Measurements from ENCODE around the gene DHDH. TPM values are rescaled to one million over a fixed set of nuclear protein-coding genes. Genes with fewer than 3 reads are reported as not detected.

The DHDH gene
- total RNA-seq, 1 donor from 2014 or later = not detected

GRCh38 chr19:48947258-48947542, 13.7 kb downstream of the DHDH start:
- DNase-seq (ENCODE audit: low read depth, low spot score) = no peak

- no peak for DNase-seq (ENCODE audit: low read depth, low spot score)
Observed at GRCh38 chr19:48950159-48950558, 16.7 kb downstream of the DHDH start.

- no peak for DNase-seq (ENCODE audit: low read depth, low spot score)
Observed at GRCh38 chr19:48950830-48951519, 17.5 kb downstream of the DHDH start.

- no peak for DNase-seq (ENCODE audit: low read depth, low spot score)
Observed at GRCh38 chr19:48953141-48953540, 19.6 kb downstream of the DHDH start.

- no peak for DNase-seq (ENCODE audit: low read depth, low spot score)
Observed at GRCh38 chr19:48953990-48954594, 20.6 kb downstream of the DHDH start.

- DNase-seq (ENCODE audit: low read depth, low spot score) = peak; percentile 85
Observed at GRCh38 chr19:48954595-48955307, 21.3 kb downstream of the DHDH start, which contains the start of gene BAX. Gene BAX, plus strand, starts transcription at chr19:48954875. Its CDS starts 54 bp downstream, at chr19:48954929.

GRCh38 chr19:48955308-48955958, 21.9 kb downstream of the DHDH start:
- DNase-seq (ENCODE audit: low read depth, low spot score) = no peak

- no peak for DNase-seq (ENCODE audit: low read depth, low spot score)
Observed at GRCh38 chr19:48958006-48958405, 24.5 kb downstream of the DHDH start.

GRCh38 chr19:48959341-48960239, 26.1 kb downstream of the DHDH start:
- DNase-seq (ENCODE audit: low read depth, low spot score) = no peak

- DNase-seq (ENCODE audit: low read depth, low spot score) = no peak
Observed at GRCh38 chr19:48961051-48961649, 27.7 kb downstream of the DHDH start.

- no peak for DNase-seq (ENCODE audit: low read depth, low spot score)
Observed at GRCh38 chr19:48961673-48962028, 28.2 kb downstream of the DHDH start.

- DNase-seq (ENCODE audit: low read depth, low spot score) = no peak
Observed at GRCh38 chr19:48962029-48962848, 28.7 kb downstream of the DHDH start.

- DNase-seq (ENCODE audit: low read depth, low spot score) = no peak
Observed at GRCh38 chr19:48962849-48963165, 29.3 kb downstream of the DHDH start.

GRCh38 chr19:48963371-48964204, 30.1 kb downstream of the DHDH start:
- no peak for DNase-seq (ENCODE audit: low read depth, low spot score)

GRCh38 chr19:48964205-48965039, 30.9 kb downstream of the DHDH start:
- DNase-seq (ENCODE audit: low read depth, low spot score) = no peak

GRCh38 chr19:48965040-48965805, 31.7 kb downstream of the DHDH start, which contains the start of gene FTL:
Gene FTL, plus strand, starts transcription at chr19:48965309. Its CDS starts 199 bp downstream, at chr19:48965508.
- DNase-seq (ENCODE audit: low read depth, low spot score) = peak; percentile 86

- no peak for DNase-seq (ENCODE audit: low read depth, low spot score)
Observed at GRCh38 chr19:48965806-48966540, 32.5 kb downstream of the DHDH start.
